Colonic mucosa (tissue), 4 donors: ENCODE results near the gene ABHD15. TPM values are rescaled to one million over a fixed set of nuclear protein-coding genes. Genes with fewer than 3 reads are reported as not detected.

ENCODE experiments used
- DNase-seq: peaks from one replicate; pipeline ENCODE4 v3.0.0-alpha.2; 2020
- H3K27ac ChIP-seq: fragments of 200-600 bp; one replicate; pipeline ENCODE4 v1.8.0; 2021
- H3K27me3 ChIP-seq: fragments of 200-600 bp; one replicate; pipeline ENCODE4 v1.8.0; 2021
- H3K36me3 ChIP-seq: fragments of 200-600 bp; one replicate; pipeline ENCODE4 v1.8.0; 2021
- H3K4me1 ChIP-seq: fragments of 200-600 bp; one replicate; pipeline ENCODE4 v1.8.0; 2021; ENCODE audit warnings: mild to moderate bottlenecking
- H3K4me3 ChIP-seq: fragments of 200-600 bp; one replicate; pipeline ENCODE4 v1.8.0; 2021
- H3K9ac ChIP-seq, 2 donors: one replicate each; pipeline ENCODE4 v1.7.0; 2013; ENCODE audit warnings: control low read depth in 2 of 2, low read depth in 2 of 2, low read length in 2 of 2
- H3K9me3 ChIP-seq: fragments of 200-600 bp; one replicate; pipeline ENCODE4 v1.8.0; 2021
- intact Hi-C: fragments of 100-400 bp; cut with DNase I; formaldehyde crosslinking; loops from one replicate; pipeline ENCODE4 v1.14.1; 2022
- total RNA-seq, 2 donors: library from RNA; stranded (reverse); fragmentation: NEBNext Ultra II Directional in 1 of 2; extraction: Animal tissue kit (Norgen Biotek cat#: 25700) in 1 of 2; gene quantifications; one replicate each; pipeline ENCODE4 v1.2.1, GENCODE V29; 2021
- TF ChIP-seq, protein P1 (sequence below): fragments of 200-600 bp; IDR thresholded peaks from one replicate; pipeline ENCODE4 v1.8.0; 2022; ENCODE audit warnings: antibody characterized with exemption, mild to moderate bottlenecking
- donor health status: healthy.
- donor health status: DM: no; HTN: no; CAD: no.
- donor health status: DM: no; HTN: no; CAD: no.

The ABHD15 gene
- total RNA-seq, 2 donors from 2014 or later: 17.2 to 20.7 TPM

- Histone ChIP-seq H3K27me3 (no peaks in the 10 kb centered on the region), H3K4me1 (no peaks in the 10 kb centered on the region), H3K9ac (no peak overlapping the region), H3K4me3 (no peak overlapping the region), H3K36me3 (no peaks in the 10 kb centered on the region), H3K9me3 (no peaks in the 10 kb centered on the region), H3K27ac (no peak overlapping the region)
- DNase-seq: no peak
- intact Hi-C loops: no loop called here
- TF ChIP-seq, protein P1, sequence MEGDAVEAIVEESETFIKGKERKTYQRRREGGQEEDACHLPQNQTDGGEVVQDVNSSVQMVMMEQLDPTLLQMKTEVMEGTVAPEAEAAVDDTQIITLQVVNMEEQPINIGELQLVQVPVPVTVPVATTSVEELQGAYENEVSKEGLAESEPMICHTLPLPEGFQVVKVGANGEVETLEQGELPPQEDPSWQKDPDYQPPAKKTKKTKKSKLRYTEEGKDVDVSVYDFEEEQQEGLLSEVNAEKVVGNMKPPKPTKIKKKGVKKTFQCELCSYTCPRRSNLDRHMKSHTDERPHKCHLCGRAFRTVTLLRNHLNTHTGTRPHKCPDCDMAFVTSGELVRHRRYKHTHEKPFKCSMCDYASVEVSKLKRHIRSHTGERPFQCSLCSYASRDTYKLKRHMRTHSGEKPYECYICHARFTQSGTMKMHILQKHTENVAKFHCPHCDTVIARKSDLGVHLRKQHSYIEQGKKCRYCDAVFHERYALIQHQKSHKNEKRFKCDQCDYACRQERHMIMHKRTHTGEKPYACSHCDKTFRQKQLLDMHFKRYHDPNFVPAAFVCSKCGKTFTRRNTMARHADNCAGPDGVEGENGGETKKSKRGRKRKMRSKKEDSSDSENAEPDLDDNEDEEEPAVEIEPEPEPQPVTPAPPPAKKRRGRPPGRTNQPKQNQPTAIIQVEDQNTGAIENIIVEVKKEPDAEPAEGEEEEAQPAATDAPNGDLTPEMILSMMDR: no peak
Observed at GRCh38 chr17:29557085-29557738, 9.6 kb downstream of the ABHD15 start.

- H3K9me3 ChIP-seq: no peaks in the 10 kb centered on the region
- H3K4me1 ChIP-seq: no peaks in the 10 kb centered on the region
- H3K36me3 ChIP-seq: no peaks in the 10 kb centered on the region
- H3K4me3 ChIP-seq: no peak overlapping the region
- H3K9ac ChIP-seq: no peak overlapping the region
- no peaks in the 10 kb centered on the region for H3K27me3 ChIP-seq
- DNase-seq: no peak
- no peak overlapping the region for H3K27ac ChIP-seq
- intact Hi-C loops: no loop called here
- TF ChIP-seq, protein P1: no peak
Observed at GRCh38 chr17:29555840-29556239, 11.0 kb downstream of the ABHD15 start.

- intact Hi-C loops: no loop called here
- TF ChIP-seq, protein P1: no peak
Observed at GRCh38 chr17:29549177-29549923, 17.5 kb downstream of the ABHD15 start.

GRCh38 chr17:29546830-29547229, 20.0 kb downstream of the ABHD15 start:
- no peak for DNase-seq
- Histone ChIP-seq H3K36me3 (peaks cover 5% of the 10 kb centered on the region), H3K4me3 (no peak overlapping the region), H3K4me1 (no peaks in the 10 kb centered on the region), H3K9ac (no peak overlapping the region), H3K9me3 (no peaks in the 10 kb centered on the region), H3K27me3 (no peaks in the 10 kb centered on the region), H3K27ac (no peak overlapping the region)
- intact Hi-C loops: no loop called here
- TF ChIP-seq, protein P1: no peak

More at GRCh38 chr17:29549177-29549923, 17.5 kb downstream of the ABHD15 start:
- H3K4me3 ChIP-seq: no peak overlapping the region
- no peaks in the 10 kb centered on the region for H3K36me3 ChIP-seq
- H3K4me1 ChIP-seq: no peaks in the 10 kb centered on the region
- no peak for DNase-seq
- no peaks in the 10 kb centered on the region for H3K9me3 ChIP-seq
- H3K27ac ChIP-seq: no peak overlapping the region
- H3K9ac ChIP-seq: no peak overlapping the region
- no peaks in the 10 kb centered on the region for H3K27me3 ChIP-seq

- Histone ChIP-seq H3K36me3 (peaks cover 5% of the 10 kb centered on the region), H3K4me3 (no peak overlapping the region), H3K9ac (no peak overlapping the region), H3K27ac (no peak overlapping the region), H3K4me1 (no peaks in the 10 kb centered on the region), H3K27me3 (no peaks in the 10 kb centered on the region), H3K9me3 (no peaks in the 10 kb centered on the region)
- intact Hi-C loops: no loop called here
- DNase-seq: no peak
- TF ChIP-seq, protein P1: no peak
Observed at GRCh38 chr17:29546085-29546484, 20.8 kb downstream of the ABHD15 start.
